Tracheal epithelial cell (primary cell): ENCODE measurements around the gene PTPN3. TPM values are rescaled to one million over a fixed set of nuclear protein-coding genes. Genes with fewer than 3 reads are reported as not detected.

ENCODE experiments used
- total RNA-seq: library from RNA; depleted of rRNA; stranded (reverse); fragments of >200 nt; gene quantifications from 2 replicates; pipeline ENCODE4 v1.2.1, GENCODE V29; 2014

Gene PTPN3
- 11.8 and 16.2 TPM in 2 replicates for total RNA-seq

GRCh38 chr9:109498195-109499092 is at the start of gene PTPN3:
Gene PTPN3, minus strand, starts transcription at chr9:109498307. Its CDS starts 34,873 bp downstream, at chr9:109463434.

Other genes starting within 250 kb of the PTPN3 start
- gene EPB41L4B, start 177.2 kb downstream of the PTPN3 start, total RNA-seq = 24.6 and 31.5 TPM in 2 replicates